GM18519 (cell line): ENCODE results near the gene MAPK8IP1.

Source experiments
- ATAC-seq: cut with Tn5 transposase; IDR thresholded peaks from one replicate; pipeline ENCODE4 v1.9.1; 2021; ENCODE audit warnings: mild to moderate bottlenecking, moderate library complexity; ENCODE audit not compliant: unreplicated experiment, low FRiP score

The MAPK8IP1 gene

GRCh38 chr11:45924036-45924915 is 38.8 kb downstream of the MAPK8IP1 start:
- no peak for ATAC-seq

GRCh38 chr11:45924927-45925326 is 39.5 kb downstream of the MAPK8IP1 start:
- ATAC-seq: no peak

- no peak for ATAC-seq
These were observed 40.1 kb downstream of the MAPK8IP1 start for GRCh38 chr11:45925550-45925949.

GRCh38 chr11:45926001-45926401 is 40.5 kb downstream of the MAPK8IP1 start:
- no peak for ATAC-seq

- ATAC-seq: no peak
These were observed 41.3 kb downstream of the MAPK8IP1 start for GRCh38 chr11:45926536-45927331.

- no peak for ATAC-seq
These were observed 41.9 kb downstream of the MAPK8IP1 start for GRCh38 chr11:45927332-45927683.

- no peak for ATAC-seq
These were observed 42.4 kb downstream of the MAPK8IP1 start for GRCh38 chr11:45927684-45928413.

GRCh38 chr11:45928535-45929215 is 43.2 kb downstream of the MAPK8IP1 start:
- no peak for ATAC-seq

- ATAC-seq: no peak
These were observed 44.1 kb downstream of the MAPK8IP1 start for GRCh38 chr11:45929486-45930030.

GRCh38 chr11:45930031-45930794 is 44.8 kb downstream of the MAPK8IP1 start:
- ATAC-seq: peak; percentile 84

- ATAC-seq: no peak
These were observed 45.6 kb downstream of the MAPK8IP1 start for GRCh38 chr11:45930951-45931570.

GRCh38 chr11:45931739-45932138 is 46.3 kb downstream of the MAPK8IP1 start:
- no peak for ATAC-seq

- no peak for ATAC-seq
These were observed 46.8 kb downstream of the MAPK8IP1 start for GRCh38 chr11:45932217-45932616.

- ATAC-seq: no peak
These were observed 47.8 kb downstream of the MAPK8IP1 start for GRCh38 chr11:45933131-45933831.

GRCh38 chr11:45933846-45934579 is 48.6 kb downstream of the MAPK8IP1 start:
- ATAC-seq: no peak

GRCh38 chr11:45934580-45935318 is 49.3 kb downstream of the MAPK8IP1 start:
- ATAC-seq: no peak
